IgD-negative memory B cell (primary cell): ENCODE measurements around the gene ZNF285. TPM values are rescaled to one million over a fixed set of nuclear protein-coding genes. Genes with fewer than 3 reads are reported as not detected.
"Not testable (repeated sequence)": the region's sequence is repeated elsewhere in the genome, so short reads cannot be mapped to it uniquely, and the experiment has no call there.

ENCODE experiments used
- H3K27ac Mint-ChIP-seq, 3 donors: one replicate each; pipeline ENCODE4 v1.8.0; 2020 to 2022; ENCODE audit warnings: mild to moderate bottlenecking in 3 of 3, mixed read lengths in 3 of 3, moderate library complexity in 1 of 3
- H3K27me3 Mint-ChIP-seq: one replicate; pipeline ENCODE4 v1.8.0; 2021; ENCODE audit warnings: mixed read lengths
- H3K36me3 Mint-ChIP-seq: one replicate; pipeline ENCODE4 v1.8.0; 2020; ENCODE audit warnings: mild to moderate bottlenecking, mixed read lengths
- H3K4me1 Mint-ChIP-seq, 3 donors: one replicate each; pipeline ENCODE4 v1.8.0; 2020 to 2022; ENCODE audit warnings: mixed read lengths in 3 of 3, mild to moderate bottlenecking in 1 of 3
- H3K4me3 Mint-ChIP-seq, 4 donors: one replicate each; pipeline ENCODE4 v1.8.0; 2020 to 2022; ENCODE audit warnings: mild to moderate bottlenecking in 4 of 4, mixed read lengths in 4 of 4, moderate library complexity in 3 of 4
- H3K9me3 Mint-ChIP-seq, 3 donors: one replicate each; pipeline ENCODE4 v1.8.0; 2020 to 2021; ENCODE audit warnings: mixed read lengths in 3 of 3, mild to moderate bottlenecking in 1 of 3
- polyA plus RNA-seq: library from polyadenylated mRNA; unstranded; fragments of 300-500 nt; fragmentation: Illumina TruSeq; gene quantifications from one replicate; pipeline ENCODE4 v1.2.3, GENCODE V29; 2021

The ZNF285 gene
- polyA plus RNA-seq, 1 donor from 2014 or later = 2.1 TPM

DNA sequence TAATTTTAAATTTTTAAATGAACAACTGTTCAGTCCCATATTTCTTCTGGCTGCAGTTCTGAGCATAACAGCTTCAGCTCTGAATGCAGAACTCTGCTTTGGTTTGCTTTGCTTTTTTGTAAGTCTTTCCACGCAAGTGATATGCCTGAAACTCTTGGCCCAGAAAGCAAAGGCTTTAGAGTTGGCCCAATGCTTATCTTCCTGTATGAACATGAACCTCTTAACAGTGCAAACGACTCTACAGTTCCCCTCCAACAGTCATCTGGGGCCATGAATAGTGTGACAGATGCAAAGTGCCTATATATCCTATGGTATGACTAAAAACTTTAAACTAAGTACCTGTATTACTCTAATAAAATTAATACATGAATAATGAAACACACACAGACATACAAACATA is 59.6 kb downstream of the ZNF285 start:
- peaks cover 0 to 4% (median 0%) of the 10 kb centered on the region in 3 donors for H3K4me1 Mint-ChIP-seq
- no peak overlapping the region for H3K4me3 Mint-ChIP-seq
- no peaks in the 10 kb centered on the region for H3K36me3 Mint-ChIP-seq
- peaks cover 6 to 35% (median 21%) of the 10 kb centered on the region in 3 donors for H3K9me3 Mint-ChIP-seq
- H3K27ac Mint-ChIP-seq = no peak overlapping the region
- no peaks in the 10 kb centered on the region for H3K27me3 Mint-ChIP-seq

DNA sequence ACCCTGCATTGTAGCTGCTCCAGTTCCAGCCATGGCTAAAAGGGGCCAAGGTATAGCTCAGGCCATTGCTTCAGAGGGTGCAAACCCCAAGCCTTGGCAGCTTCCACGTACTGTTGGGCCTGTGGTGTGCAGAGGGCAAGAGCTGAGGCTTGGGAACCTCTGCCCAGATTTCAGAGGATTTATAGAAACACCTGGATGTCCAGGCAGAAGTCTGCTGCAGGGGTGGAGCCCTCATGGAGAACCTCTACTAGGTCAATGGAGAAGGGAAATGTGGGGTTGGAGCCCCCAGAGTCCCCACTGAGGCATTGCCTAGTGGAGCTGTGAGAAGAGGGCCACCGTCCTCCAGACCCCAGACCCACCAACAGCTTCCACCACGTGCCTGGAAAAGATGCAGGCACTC is 66.8 kb downstream of the ZNF285 start:
- peaks cover 15 to 46% (median 23%) of the 10 kb centered on the region in 3 donors for H3K9me3 Mint-ChIP-seq
- not testable (repeated sequence) for H3K4me1 Mint-ChIP-seq, H3K27ac Mint-ChIP-seq, H3K4me3 Mint-ChIP-seq, H3K27me3 Mint-ChIP-seq, H3K36me3 Mint-ChIP-seq

Other genes starting within 250 kb of the ZNF285 start
- 24.2 TPM for gene ZNF226, start 236.5 kb downstream of the ZNF285 start, polyA plus RNA-seq
- 16.4 TPM for gene ZNF227, start 189.1 kb downstream of the ZNF285 start, polyA plus RNA-seq
- gene ZNF233, start 141.7 kb downstream of the ZNF285 start, polyA plus RNA-seq = 1.2 TPM
- 3.1 TPM for gene ZNF235, start 96.6 kb downstream of the ZNF285 start, polyA plus RNA-seq
- gene ZNF112, start 44.9 kb downstream of the ZNF285 start, polyA plus RNA-seq = not detected
- gene ZNF229, start 46.9 kb upstream of the ZNF285 start, polyA plus RNA-seq = 1.4 TPM
- 11.0 TPM for gene ZNF180, start 98.9 kb upstream of the ZNF285 start, polyA plus RNA-seq
- not detected for gene CEACAM20, start 128.1 kb upstream of the ZNF285 start, polyA plus RNA-seq
- gene IGSF23, start 212.0 kb upstream of the ZNF285 start, polyA plus RNA-seq = not detected
- not detected for gene PVR, start 242.3 kb upstream of the ZNF285 start, polyA plus RNA-seq